HEK293 (cell line): ENCODE results near the gene ABHD8.

ENCODE experiments used
- TCF7L2 ChIP-seq: IDR thresholded peaks from 2 replicates; pipeline ENCODE4 v1.6.1; 2011; ENCODE audit warnings: low read depth, mild to moderate bottlenecking, inconsistent platforms, low read length, moderate library complexity, borderline replicate concordance
- ZBTB21 ChIP-seq: fragments of 450-650 bp; formaldehyde crosslinking; IDR thresholded peaks from 2 replicates; pipeline ENCODE4 v1.5.1; 2017; ENCODE audit warnings: missing biosample characterization, missing genetic modification characterization
- ZNF302 ChIP-seq: fragments of 450-650 bp; formaldehyde crosslinking; IDR thresholded peaks from 2 replicates; pipeline ENCODE4 v1.5.1; 2016; ENCODE audit warnings: missing biosample characterization, missing genetic modification characterization, low read depth
- ZNF433 ChIP-seq: fragments of 450-650 bp; formaldehyde crosslinking; IDR thresholded peaks from 2 replicates; pipeline ENCODE4 v1.5.1; 2016; ENCODE audit warnings: missing biosample characterization, missing genetic modification characterization, low read depth
- TF ChIP-seq, protein P1 (sequence below): fragments of 450-650 bp; formaldehyde crosslinking; IDR thresholded peaks from 2 replicates; pipeline ENCODE4 v1.5.1; 2016; ENCODE audit warnings: missing biosample characterization, missing genetic modification characterization
- TF ChIP-seq, protein P2 (sequence below): IDR thresholded peaks from 2 replicates; pipeline ENCODE4 v1.6.1; 2011; ENCODE audit warnings: mild to moderate bottlenecking, low read depth, low read length, borderline replicate concordance
- TF ChIP-seq, protein P3 (sequence below): fragments of 450-650 bp; formaldehyde crosslinking; conservative IDR thresholded peaks from 2 replicates; pipeline ENCODE4 v1.5.1; 2016; ENCODE audit warnings: low read depth, missing biosample characterization, missing genetic modification characterization

DNA sequence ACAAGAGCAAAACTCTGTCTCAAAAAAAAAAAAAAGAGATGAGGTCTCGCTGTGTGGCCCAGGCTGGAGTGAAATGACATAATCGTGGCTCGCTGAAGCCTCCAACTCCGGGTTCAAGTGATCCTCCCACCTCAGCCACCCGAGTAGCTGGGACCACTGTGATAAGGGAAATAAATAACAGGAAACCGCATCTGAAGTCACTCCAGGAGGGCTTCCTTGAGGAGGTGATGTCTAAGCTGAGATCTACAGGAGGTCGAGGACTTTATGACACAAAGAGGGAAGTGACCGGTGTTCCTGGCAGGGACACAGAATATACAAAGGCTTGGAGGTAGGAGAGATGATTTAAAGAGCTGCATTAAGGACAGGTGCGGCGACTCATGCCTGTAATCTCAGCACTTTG, 48.6 kb downstream of the ABHD8 start:
- TF ChIP-seq, protein P1, sequence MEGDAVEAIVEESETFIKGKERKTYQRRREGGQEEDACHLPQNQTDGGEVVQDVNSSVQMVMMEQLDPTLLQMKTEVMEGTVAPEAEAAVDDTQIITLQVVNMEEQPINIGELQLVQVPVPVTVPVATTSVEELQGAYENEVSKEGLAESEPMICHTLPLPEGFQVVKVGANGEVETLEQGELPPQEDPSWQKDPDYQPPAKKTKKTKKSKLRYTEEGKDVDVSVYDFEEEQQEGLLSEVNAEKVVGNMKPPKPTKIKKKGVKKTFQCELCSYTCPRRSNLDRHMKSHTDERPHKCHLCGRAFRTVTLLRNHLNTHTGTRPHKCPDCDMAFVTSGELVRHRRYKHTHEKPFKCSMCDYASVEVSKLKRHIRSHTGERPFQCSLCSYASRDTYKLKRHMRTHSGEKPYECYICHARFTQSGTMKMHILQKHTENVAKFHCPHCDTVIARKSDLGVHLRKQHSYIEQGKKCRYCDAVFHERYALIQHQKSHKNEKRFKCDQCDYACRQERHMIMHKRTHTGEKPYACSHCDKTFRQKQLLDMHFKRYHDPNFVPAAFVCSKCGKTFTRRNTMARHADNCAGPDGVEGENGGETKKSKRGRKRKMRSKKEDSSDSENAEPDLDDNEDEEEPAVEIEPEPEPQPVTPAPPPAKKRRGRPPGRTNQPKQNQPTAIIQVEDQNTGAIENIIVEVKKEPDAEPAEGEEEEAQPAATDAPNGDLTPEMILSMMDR (tag by site-specific recombination): no peak
- TF ChIP-seq, protein P2, sequence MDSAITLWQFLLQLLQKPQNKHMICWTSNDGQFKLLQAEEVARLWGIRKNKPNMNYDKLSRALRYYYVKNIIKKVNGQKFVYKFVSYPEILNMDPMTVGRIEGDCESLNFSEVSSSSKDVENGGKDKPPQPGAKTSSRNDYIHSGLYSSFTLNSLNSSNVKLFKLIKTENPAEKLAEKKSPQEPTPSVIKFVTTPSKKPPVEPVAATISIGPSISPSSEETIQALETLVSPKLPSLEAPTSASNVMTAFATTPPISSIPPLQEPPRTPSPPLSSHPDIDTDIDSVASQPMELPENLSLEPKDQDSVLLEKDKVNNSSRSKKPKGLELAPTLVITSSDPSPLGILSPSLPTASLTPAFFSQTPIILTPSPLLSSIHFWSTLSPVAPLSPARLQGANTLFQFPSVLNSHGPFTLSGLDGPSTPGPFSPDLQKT: no peak
- no peak for TF ChIP-seq ZNF433 (tag by site-specific recombination)
- TF ChIP-seq ZNF302 (tag by site-specific recombination): no peak
- TF ChIP-seq, protein P3, sequence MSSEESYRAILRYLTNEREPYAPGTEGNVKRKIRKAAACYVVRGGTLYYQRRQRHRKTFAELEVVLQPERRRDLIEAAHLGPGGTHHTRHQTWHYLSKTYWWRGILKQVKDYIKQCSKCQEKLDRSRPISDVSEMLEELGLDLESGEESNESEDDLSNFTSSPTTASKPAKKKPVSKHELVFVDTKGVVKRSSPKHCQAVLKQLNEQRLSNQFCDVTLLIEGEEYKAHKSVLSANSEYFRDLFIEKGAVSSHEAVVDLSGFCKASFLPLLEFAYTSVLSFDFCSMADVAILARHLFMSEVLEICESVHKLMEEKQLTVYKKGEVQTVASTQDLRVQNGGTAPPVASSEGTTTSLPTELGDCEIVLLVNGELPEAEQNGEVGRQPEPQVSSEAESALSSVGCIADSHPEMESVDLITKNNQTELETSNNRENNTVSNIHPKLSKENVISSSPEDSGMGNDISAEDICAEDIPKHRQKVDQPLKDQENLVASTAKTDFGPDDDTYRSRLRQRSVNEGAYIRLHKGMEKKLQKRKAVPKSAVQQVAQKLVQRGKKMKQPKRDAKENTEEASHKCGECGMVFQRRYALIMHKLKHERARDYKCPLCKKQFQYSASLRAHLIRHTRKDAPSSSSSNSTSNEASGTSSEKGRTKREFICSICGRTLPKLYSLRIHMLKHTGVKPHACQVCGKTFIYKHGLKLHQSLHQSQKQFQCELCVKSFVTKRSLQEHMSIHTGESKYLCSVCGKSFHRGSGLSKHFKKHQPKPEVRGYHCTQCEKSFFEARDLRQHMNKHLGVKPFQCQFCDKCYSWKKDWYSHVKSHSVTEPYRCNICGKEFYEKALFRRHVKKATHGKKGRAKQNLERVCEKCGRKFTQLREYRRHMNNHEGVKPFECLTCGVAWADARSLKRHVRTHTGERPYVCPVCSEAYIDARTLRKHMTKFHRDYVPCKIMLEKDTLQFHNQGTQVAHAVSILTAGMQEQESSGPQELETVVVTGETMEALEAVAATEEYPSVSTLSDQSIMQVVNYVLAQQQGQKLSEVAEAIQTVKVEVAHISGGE (tag by site-specific recombination): no peak
- no peak for TF ChIP-seq TCF7L2
- no peak for TF ChIP-seq ZBTB21 (tag by site-specific recombination)
